Subcutaneous adipose tissue (tissue), 4 donors: ENCODE data around the gene ADGRG6. TPM values are rescaled to one million over a fixed set of nuclear protein-coding genes. Genes with fewer than 3 reads are reported as not detected.

Experiments
- total RNA-seq, 4 donors: library from RNA; depleted of rRNA; stranded (reverse); fragments of >200 nt; gene quantifications; one replicate each; pipeline ENCODE4 v1.1.0, GENCODE V29; 2016
- TF ChIP-seq, protein P1 (sequence below): fragments of 450-650 bp; IDR thresholded peaks from one replicate; pipeline ENCODE4 v1.5.1; 2016; ENCODE audit warnings: low read depth, mild to moderate bottlenecking, control low read depth, antibody characterized with exemption, moderate library complexity

ADGRG6 gene
- total RNA-seq, 4 donors from 2014 or later: 17.3 to 25.8 (median 18.7) TPM

- TF ChIP-seq, protein P1, sequence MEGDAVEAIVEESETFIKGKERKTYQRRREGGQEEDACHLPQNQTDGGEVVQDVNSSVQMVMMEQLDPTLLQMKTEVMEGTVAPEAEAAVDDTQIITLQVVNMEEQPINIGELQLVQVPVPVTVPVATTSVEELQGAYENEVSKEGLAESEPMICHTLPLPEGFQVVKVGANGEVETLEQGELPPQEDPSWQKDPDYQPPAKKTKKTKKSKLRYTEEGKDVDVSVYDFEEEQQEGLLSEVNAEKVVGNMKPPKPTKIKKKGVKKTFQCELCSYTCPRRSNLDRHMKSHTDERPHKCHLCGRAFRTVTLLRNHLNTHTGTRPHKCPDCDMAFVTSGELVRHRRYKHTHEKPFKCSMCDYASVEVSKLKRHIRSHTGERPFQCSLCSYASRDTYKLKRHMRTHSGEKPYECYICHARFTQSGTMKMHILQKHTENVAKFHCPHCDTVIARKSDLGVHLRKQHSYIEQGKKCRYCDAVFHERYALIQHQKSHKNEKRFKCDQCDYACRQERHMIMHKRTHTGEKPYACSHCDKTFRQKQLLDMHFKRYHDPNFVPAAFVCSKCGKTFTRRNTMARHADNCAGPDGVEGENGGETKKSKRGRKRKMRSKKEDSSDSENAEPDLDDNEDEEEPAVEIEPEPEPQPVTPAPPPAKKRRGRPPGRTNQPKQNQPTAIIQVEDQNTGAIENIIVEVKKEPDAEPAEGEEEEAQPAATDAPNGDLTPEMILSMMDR: no peak
These were observed 109.3 kb downstream of the ADGRG6 start for GRCh38 chr6:142411145-142411544.

- TF ChIP-seq, protein P1: no peak
These were observed 110.4 kb downstream of the ADGRG6 start for GRCh38 chr6:142412241-142412640.

GRCh38 chr6:142412658-142413057, 110.9 kb downstream of the ADGRG6 start:
- TF ChIP-seq, protein P1: no peak

DNA sequence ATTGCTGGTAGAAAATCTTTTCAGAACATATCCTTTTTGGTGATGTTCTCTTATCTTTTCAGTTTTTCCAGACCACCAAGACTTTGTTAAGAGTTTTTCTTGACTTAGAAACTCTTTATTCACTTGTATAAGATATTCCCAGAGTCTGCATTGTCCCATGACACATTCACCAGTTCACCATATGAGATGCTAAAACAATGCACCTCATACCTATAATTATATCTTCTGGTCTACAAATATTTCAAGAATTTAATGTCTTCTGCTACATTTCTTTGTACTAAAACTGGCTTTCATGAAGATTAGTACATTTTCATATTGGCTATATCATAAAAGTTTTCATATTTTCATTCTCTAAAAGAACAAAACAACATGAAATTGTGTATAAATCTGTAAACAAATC, 111.3 kb downstream of the ADGRG6 start:
- TF ChIP-seq, protein P1: no peak

- TF ChIP-seq, protein P1: no peak
These were observed 112.8 kb downstream of the ADGRG6 start for GRCh38 chr6:142414462-142415250.

GRCh38 chr6:142416179-142416578, 114.4 kb downstream of the ADGRG6 start:
- TF ChIP-seq, protein P1: no peak

DNA sequence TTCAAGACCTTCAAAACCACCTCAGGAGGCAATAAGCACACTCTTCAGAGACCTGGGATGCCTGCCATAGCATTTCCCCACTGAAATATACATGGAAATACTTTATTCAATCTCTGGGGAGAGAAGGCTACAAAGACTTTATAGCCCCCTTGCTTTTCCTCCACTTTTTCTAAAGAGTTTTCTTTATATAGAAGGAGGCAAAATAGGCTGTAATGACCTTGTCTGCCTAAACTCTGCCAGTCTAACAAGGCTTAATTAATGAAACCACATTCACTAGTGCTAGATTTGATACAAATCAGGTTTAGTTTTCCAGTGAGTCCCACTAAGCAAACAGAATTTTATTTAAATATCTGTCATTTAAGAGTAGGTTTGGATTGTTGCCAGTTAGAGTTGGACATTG, 114.9 kb downstream of the ADGRG6 start:
- TF ChIP-seq, protein P1: no peak
